Activated B cell treated with CpG ODN at 0.5 μM for 24 hours (primary cell): ENCODE data around the gene OMD. TPM values are rescaled to one million over a fixed set of nuclear protein-coding genes. Genes with fewer than 3 reads are reported as not detected.

Source experiments
- ATAC-seq: fragments of 200-7000 bp; cut with Tn5 transposase; one replicate; pipeline ENCODE4 v1.10.0; 2021; ENCODE audit warnings: low read depth, mild to moderate bottlenecking, moderate library complexity
- CTCF ChIA-PET: fragments of 350-600 bp; sonication (Branson Sonifier 250); formaldehyde crosslinking; loops from one replicate; lab custom pipeline; 2021; ENCODE audit warnings: antibody characterized with exemption; lab: Charles Lee
- POLR2A ChIA-PET: fragments of 350-600 bp; sonication (Branson Sonifier 250); formaldehyde crosslinking; loops from one replicate; lab custom pipeline; 2021; ENCODE audit warnings: antibody characterized with exemption; lab: Charles Lee
- DNase-seq: peaks from one replicate; pipeline ENCODE4 v3.0.0; 2022
- H3K27ac Mint-ChIP-seq: one replicate; pipeline ENCODE4 v1.8.0; 2020; ENCODE audit warnings: mixed read lengths
- H3K27me3 Mint-ChIP-seq: one replicate; pipeline ENCODE4 v1.8.0; 2021; ENCODE audit warnings: mixed read lengths
- H3K36me3 Mint-ChIP-seq: one replicate; pipeline ENCODE4 v1.8.0; 2021; ENCODE audit warnings: low read depth, mixed read lengths
- H3K4me1 Mint-ChIP-seq: one replicate; pipeline ENCODE4 v1.8.0; 2021; ENCODE audit warnings: mixed read lengths
- H3K4me3 Mint-ChIP-seq: one replicate; pipeline ENCODE4 v1.8.0; 2020; ENCODE audit warnings: mild to moderate bottlenecking, mixed read lengths
- H3K9me3 Mint-ChIP-seq: one replicate; pipeline ENCODE4 v1.8.0; 2020; ENCODE audit warnings: mixed read lengths
- CTCF ChIP-seq: fragments of 200-600 bp; IDR thresholded peaks from one replicate; pipeline ENCODE4 v1.8.0; 2022; ENCODE audit warnings: antibody characterized with exemption, mild to moderate bottlenecking
- intact Hi-C: fragments of 100-400 bp; cut with micrococcal nuclease; formaldehyde crosslinking; loops from one replicate; pipeline ENCODE4 v1.15.1; 2024
- total RNA-seq: library from RNA; stranded (reverse); gene quantifications from 2 replicates; pipeline ENCODE4 v1.2.3, GENCODE V29; 2022

OMD gene
- total RNA-seq, 1 donor from 2014 or later, result not detected

DNA sequence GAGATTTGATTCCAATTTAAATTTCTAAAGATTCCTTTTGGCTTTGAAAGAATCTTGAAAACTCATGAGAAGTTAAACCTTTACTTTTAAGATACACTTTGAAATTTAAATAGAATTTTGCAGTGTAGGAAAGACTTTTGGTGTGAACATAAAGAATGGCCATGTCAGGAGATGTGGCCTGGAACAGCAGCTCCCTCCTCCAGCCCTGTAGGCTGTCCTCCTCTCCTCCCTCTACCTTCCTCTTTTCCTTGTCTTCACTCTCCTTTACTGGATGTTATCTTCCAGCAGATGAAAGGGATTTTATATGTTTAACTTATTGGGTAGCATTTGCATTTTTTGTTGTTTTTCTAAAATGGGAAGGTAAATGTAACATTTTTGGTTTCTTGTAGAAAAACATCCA, 39.1 kb upstream of the OMD start:
- Mint-ChIP-seq H3K27me3 (no peaks in the 10 kb centered on the region), H3K4me1 (no peaks in the 10 kb centered on the region), H3K27ac (no peak overlapping the region), H3K4me3 (no peak overlapping the region), H3K36me3 (no peaks in the 10 kb centered on the region), H3K9me3 (no peaks in the 10 kb centered on the region)
- no peak for DNase-seq
- no peak for ATAC-seq
- intact Hi-C loops, result no loop called here
- no peak for TF ChIP-seq CTCF
- CTCF ChIA-PET, result no interaction called here
- POLR2A ChIA-PET, result interaction anchor here (0.5 kb wide), 1 partner anchor 34 kb away, joined by 3 read pairs; no protein-coding TSS in a partner anchor

DNA sequence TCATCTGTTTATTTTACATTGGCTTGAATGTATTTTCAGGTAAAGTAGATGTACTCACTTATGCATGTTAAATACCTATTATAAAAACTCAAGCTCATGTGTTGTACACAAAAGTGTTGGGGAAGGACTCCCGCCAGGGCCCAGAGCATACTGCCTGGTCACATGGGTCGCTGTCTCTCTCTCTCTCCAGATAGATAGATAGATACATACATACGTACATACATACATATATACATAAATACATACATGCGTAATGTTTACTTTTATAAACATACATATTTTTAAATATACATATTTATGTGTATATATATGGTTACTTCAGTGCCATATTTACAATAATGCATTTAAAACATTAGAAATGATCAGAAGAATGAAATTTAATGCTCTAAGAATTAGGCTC, 33.3 kb upstream of the OMD start:
- no peak overlapping the region for H3K4me3 Mint-ChIP-seq
- intact Hi-C loops, result no loop called here
- no peaks in the 10 kb centered on the region for H3K36me3 Mint-ChIP-seq
- POLR2A ChIA-PET, result no interaction called here
- TF ChIP-seq CTCF, result no peak
- no peaks in the 10 kb centered on the region for H3K9me3 Mint-ChIP-seq
- no peaks in the 10 kb centered on the region for H3K4me1 Mint-ChIP-seq
- CTCF ChIA-PET, result no interaction called here
- no peak overlapping the region for H3K27ac Mint-ChIP-seq
- DNase-seq (no peak), ATAC-seq (no peak)
- H3K27me3 Mint-ChIP-seq, result no peaks in the 10 kb centered on the region

- no peak for DNase-seq
- H3K36me3 Mint-ChIP-seq, result no peaks in the 10 kb centered on the region
- POLR2A ChIA-PET, result no interaction called here
- H3K4me1 Mint-ChIP-seq, result no peaks in the 10 kb centered on the region
- H3K27me3 Mint-ChIP-seq, result no peaks in the 10 kb centered on the region
- no peak for TF ChIP-seq CTCF
- no peak overlapping the region for H3K4me3 Mint-ChIP-seq
- no peak for ATAC-seq
- no peaks in the 10 kb centered on the region for H3K9me3 Mint-ChIP-seq
- H3K27ac Mint-ChIP-seq, result no peak overlapping the region
- CTCF ChIA-PET, result no interaction called here
- intact Hi-C loops, result no loop called here
These were observed 30.9 kb upstream of the OMD start for GRCh38 chr9:92455217-92455616.

GRCh38 chr9:92446536-92446935, 22.3 kb upstream of the OMD start:
- intact Hi-C loops, result no loop called here
- CTCF ChIA-PET, result no interaction called here
- Mint-ChIP-seq H3K27ac (no peak overlapping the region), H3K4me3 (no peak overlapping the region), H3K9me3 (no peaks in the 10 kb centered on the region), H3K27me3 (no peaks in the 10 kb centered on the region), H3K4me1 (no peaks in the 10 kb centered on the region), H3K36me3 (no peaks in the 10 kb centered on the region)
- ATAC-seq, result no peak
- TF ChIP-seq CTCF, result no peak
- no peak for DNase-seq
- POLR2A ChIA-PET, result no interaction called here

- ChIA-PET CTCF (no interaction called here), POLR2A (no interaction called here)
- Mint-ChIP-seq H3K4me3 (no peak overlapping the region), H3K36me3 (no peaks in the 10 kb centered on the region), H3K4me1 (no peaks in the 10 kb centered on the region), H3K9me3 (no peaks in the 10 kb centered on the region), H3K27me3 (no peaks in the 10 kb centered on the region), H3K27ac (no peak overlapping the region)
- intact Hi-C loops, result no loop called here
- ATAC-seq, result no peak
- no peak for DNase-seq
- TF ChIP-seq CTCF, result no peak
These were observed 20.6 kb upstream of the OMD start for GRCh38 chr9:92444841-92445240.
